ENCODE results near the gene KLHDC4.

Gene KLHDC4

GRCh38 chr16:87661561-87661960, 104.2 kb downstream of the KLHDC4 start:
- Histone ChIP-seq H3K4me1 (ENCODE audit: insufficient read depth, low read length) (no peaks in the 10 kb centered on the region), H3K36me3 (ENCODE audit: insufficient read depth, low read length) (no peaks in the 10 kb centered on the region), H3K79me2 (ENCODE audit: insufficient read depth, low read length) (no peaks in the 10 kb centered on the region), H3K4me3 (ENCODE audit: low read depth in 1 of 2, low read length in 2 of 2) (no peak overlapping the region), H3K4me2 (ENCODE audit: insufficient read depth, low read length) (no peak overlapping the region), H2AFZ (ENCODE audit: low read depth, low read length) (no peak overlapping the region), H3K27me3 (ENCODE audit: insufficient read depth, low read length, poor library complexity) (no peaks in the 10 kb centered on the region), H3K9ac (ENCODE audit: low read depth, low read length) (no peak overlapping the region), H3K9me3 (ENCODE audit: insufficient read depth, low read length, severe bottlenecking) (no peaks in the 10 kb centered on the region), H4K20me1 (ENCODE audit: insufficient read depth, low read length) (peaks cover 8% of the 10 kb centered on the region), H3K27ac (ENCODE audit: low read length) (no peak overlapping the region)
- DNase-seq = peak; percentile 64
- peak; percentile 76 for ATAC-seq (ENCODE audit: insufficient read depth, low read depth)
- TF ChIP-seq CTCF (IDR thresholded peaks at IDR 0.05; ENCODE audit: borderline replicate concordance, extremely low read depth, low read length, poor library complexity, severe bottlenecking) (peak; percentile 26), EZH2 (IDR thresholded peaks at IDR 0.05; ENCODE audit: borderline replicate concordance, low read depth, low read length, severe bottlenecking) (no peak)

- no peak for ATAC-seq (ENCODE audit: insufficient read depth, low read depth)
- H3K4me2 ChIP-seq (ENCODE audit: insufficient read depth, low read length) = no peak overlapping the region
- no peaks in the 10 kb centered on the region for H3K9me3 ChIP-seq (ENCODE audit: insufficient read depth, low read length, severe bottlenecking)
- no peak for DNase-seq
- TF ChIP-seq CTCF (IDR thresholded peaks at IDR 0.05; ENCODE audit: borderline replicate concordance, extremely low read depth, low read length, poor library complexity, severe bottlenecking) (no peak), EZH2 (IDR thresholded peaks at IDR 0.05; ENCODE audit: borderline replicate concordance, low read depth, low read length, severe bottlenecking) (no peak)
- no peaks in the 10 kb centered on the region for H3K36me3 ChIP-seq (ENCODE audit: insufficient read depth, low read length)
- peaks cover 8% of the 10 kb centered on the region for H4K20me1 ChIP-seq (ENCODE audit: insufficient read depth, low read length)
- no peak overlapping the region for H3K4me3 ChIP-seq (ENCODE audit: low read depth in 1 of 2, low read length in 2 of 2)
- no peak overlapping the region for H3K9ac ChIP-seq (ENCODE audit: low read depth, low read length)
- no peaks in the 10 kb centered on the region for H3K27me3 ChIP-seq (ENCODE audit: insufficient read depth, low read length, poor library complexity)
- no peak overlapping the region for H3K27ac ChIP-seq (ENCODE audit: low read length)
- H2AFZ ChIP-seq (ENCODE audit: low read depth, low read length) = no peak overlapping the region
- H3K4me1 ChIP-seq (ENCODE audit: insufficient read depth, low read length) = no peaks in the 10 kb centered on the region
- no peaks in the 10 kb centered on the region for H3K79me2 ChIP-seq (ENCODE audit: insufficient read depth, low read length)
Measured at GRCh38 chr16:87658564-87659225, 107.1 kb downstream of the KLHDC4 start.

All from DND-41 (cell line).